Stimulated activated memory B cell treated with anti-CD40 and anti-IgM and Interleukin-4, amounts not matched to agents 10 μg/mL and 1 μg/mL and 100 μg/mL, for 72 hours (primary cell): ENCODE measurements around the gene CDC45.

Experiments
- ATAC-seq: fragments of 150-1000 bp; cut with Tn5 transposase; 2 replicates; pipeline ENCODE4 v1.10.0; 2021
- H3K27ac Mint-ChIP-seq: one replicate; pipeline ENCODE4 v1.8.0; 2022; ENCODE audit warnings: mild to moderate bottlenecking, mixed read lengths
- H3K27me3 Mint-ChIP-seq: one replicate; pipeline ENCODE4 v1.8.0; 2022; ENCODE audit warnings: mixed read lengths
- H3K36me3 Mint-ChIP-seq: one replicate; pipeline ENCODE4 v1.8.0; 2022; ENCODE audit warnings: mixed read lengths
- H3K4me1 Mint-ChIP-seq: one replicate; pipeline ENCODE4 v1.8.0; 2022; ENCODE audit warnings: mixed read lengths
- H3K4me3 Mint-ChIP-seq: one replicate; pipeline ENCODE4 v1.8.0; 2022; ENCODE audit warnings: mild to moderate bottlenecking, moderate library complexity, mixed read lengths
- H3K9me3 Mint-ChIP-seq: one replicate; pipeline ENCODE4 v1.8.0; 2022; ENCODE audit warnings: mixed read lengths

The CDC45 gene

DNA sequence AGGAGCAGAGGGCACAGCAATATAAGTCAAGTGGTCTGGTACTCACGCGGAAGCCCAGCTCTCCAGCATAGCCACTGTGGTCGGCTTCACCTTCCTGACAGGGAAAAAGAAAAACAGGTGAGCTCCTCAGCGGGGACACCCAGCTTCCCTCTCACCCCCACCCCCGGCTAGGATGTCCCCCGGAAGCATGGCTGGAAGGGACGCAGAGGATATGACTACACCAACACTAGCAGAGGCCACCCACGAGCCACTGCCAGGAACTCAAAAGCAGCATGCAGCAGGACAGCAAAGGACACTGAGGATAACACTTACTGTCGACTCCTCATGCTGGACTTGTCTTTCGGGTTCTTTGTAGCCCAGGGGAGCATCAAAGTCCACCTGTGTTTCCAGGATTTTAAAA, 23.2 kb upstream of the CDC45 start:
- peaks cover 55% of the 10 kb centered on the region for H3K36me3 Mint-ChIP-seq
- no peaks in the 10 kb centered on the region for H3K27me3 Mint-ChIP-seq
- no peaks in the 10 kb centered on the region for H3K4me1 Mint-ChIP-seq
- no peaks in the 10 kb centered on the region for H3K9me3 Mint-ChIP-seq
- ATAC-seq, result no peak
- H3K27ac Mint-ChIP-seq, result no peak overlapping the region
- H3K4me3 Mint-ChIP-seq, result no peak overlapping the region

DNA sequence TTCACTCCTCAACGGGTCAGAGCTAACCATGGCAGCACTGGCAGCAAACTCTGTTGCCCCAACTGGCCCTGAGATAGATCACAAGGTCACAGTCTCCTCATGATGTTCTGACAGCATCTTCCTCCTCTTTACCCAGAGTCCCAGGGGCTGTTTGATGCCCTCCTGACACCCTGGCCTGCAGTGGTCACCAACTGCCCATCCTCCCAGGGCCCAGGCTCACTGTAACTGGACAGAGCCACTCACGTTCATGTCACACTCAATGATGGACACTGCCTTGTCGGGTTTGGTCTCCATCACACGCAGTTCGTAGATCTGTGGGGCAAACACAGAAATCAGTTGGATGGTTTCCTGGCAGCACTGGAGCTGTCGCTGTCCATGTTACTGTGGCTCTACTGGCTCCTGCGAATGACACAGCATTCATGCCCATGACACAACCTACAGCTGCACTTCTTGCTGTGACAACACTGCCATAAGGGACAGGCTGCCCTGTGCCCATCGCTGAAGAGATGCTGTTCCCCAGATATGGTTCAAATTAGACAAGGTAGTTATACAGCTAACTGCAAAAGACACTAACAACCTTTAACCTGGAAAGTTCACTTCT, 21.8 kb upstream of the CDC45 start:
- Mint-ChIP-seq H3K27me3 (no peaks in the 10 kb centered on the region), H3K36me3 (peaks cover 48% of the 10 kb centered on the region), H3K4me3 (no peak overlapping the region), H3K4me1 (no peaks in the 10 kb centered on the region), H3K27ac (no peak overlapping the region), H3K9me3 (no peaks in the 10 kb centered on the region)
- no peak for ATAC-seq

DNA sequence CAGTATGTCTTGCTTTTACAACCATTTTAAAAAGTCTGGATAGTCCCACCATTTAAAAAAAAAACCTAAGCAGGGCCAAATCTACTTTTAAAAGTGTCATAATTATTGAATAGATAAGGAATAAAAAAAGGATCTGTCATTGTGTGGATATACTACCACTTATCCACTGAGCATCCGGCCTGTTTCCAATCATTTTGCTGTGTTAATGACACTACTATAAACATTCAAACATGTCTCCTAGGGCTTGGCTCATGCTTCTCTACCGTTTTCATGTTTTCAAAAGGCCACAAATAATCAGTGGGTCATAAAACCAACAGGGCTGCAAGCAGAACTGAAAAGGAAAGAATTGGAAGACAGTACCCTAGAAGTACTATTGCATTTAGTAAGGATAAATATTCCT, 19.7 kb upstream of the CDC45 start:
- ATAC-seq, result no peak
- no peaks in the 10 kb centered on the region for H3K27me3 Mint-ChIP-seq
- H3K4me1 Mint-ChIP-seq, result no peaks in the 10 kb centered on the region
- no peak overlapping the region for H3K27ac Mint-ChIP-seq
- no peak overlapping the region for H3K4me3 Mint-ChIP-seq
- peaks cover 43% of the 10 kb centered on the region for H3K36me3 Mint-ChIP-seq
- H3K9me3 Mint-ChIP-seq, result no peaks in the 10 kb centered on the region

DNA sequence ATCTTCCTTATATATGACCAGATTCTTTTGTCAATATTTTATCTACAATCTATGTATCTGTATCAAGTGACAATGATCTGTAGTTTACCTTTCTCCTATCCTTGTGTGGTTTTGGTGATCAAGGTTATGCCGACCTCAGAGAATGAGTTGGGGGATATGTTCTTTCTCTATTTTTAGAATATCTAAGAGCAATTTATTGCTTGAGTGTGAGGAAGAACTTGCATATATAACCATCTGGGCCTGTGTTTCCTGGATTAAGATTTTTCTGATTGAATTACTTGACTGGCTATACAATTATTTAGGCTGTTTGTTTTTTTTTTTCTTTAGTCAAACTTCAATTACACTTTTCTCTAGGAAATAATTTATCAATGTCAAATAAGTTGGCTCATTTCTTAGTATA, 18.2 kb upstream of the CDC45 start:
- Mint-ChIP-seq H3K27me3 (no peaks in the 10 kb centered on the region), H3K27ac (no peak overlapping the region), H3K9me3 (no peaks in the 10 kb centered on the region), H3K4me3 (no peak overlapping the region), H3K4me1 (no peaks in the 10 kb centered on the region), H3K36me3 (peaks cover 41% of the 10 kb centered on the region)
- no peak for ATAC-seq

DNA sequence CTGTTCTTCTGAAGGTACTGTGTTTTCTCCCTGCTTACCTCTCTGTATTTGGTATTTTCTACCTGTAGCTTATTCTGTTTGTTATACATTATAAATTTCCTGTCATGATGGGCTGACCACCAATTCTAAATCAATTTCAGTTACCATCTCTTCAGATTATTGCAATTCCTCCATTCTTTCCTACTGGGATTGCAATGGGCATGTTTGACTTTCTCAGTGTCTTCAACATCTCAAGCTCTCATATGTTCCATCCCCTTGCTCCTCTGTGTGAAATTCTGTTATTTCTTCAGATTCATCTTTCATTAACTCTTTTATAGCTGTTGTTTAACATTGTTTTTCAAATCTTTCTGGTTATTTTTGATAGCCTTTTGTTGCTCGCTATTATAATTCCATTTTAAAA, 16.7 kb upstream of the CDC45 start:
- H3K9me3 Mint-ChIP-seq, result no peaks in the 10 kb centered on the region
- no peaks in the 10 kb centered on the region for H3K4me1 Mint-ChIP-seq
- no peak for ATAC-seq
- H3K27me3 Mint-ChIP-seq, result no peaks in the 10 kb centered on the region
- peaks cover 37% of the 10 kb centered on the region for H3K36me3 Mint-ChIP-seq
- H3K4me3 Mint-ChIP-seq, result no peak overlapping the region
- no peak overlapping the region for H3K27ac Mint-ChIP-seq

DNA sequence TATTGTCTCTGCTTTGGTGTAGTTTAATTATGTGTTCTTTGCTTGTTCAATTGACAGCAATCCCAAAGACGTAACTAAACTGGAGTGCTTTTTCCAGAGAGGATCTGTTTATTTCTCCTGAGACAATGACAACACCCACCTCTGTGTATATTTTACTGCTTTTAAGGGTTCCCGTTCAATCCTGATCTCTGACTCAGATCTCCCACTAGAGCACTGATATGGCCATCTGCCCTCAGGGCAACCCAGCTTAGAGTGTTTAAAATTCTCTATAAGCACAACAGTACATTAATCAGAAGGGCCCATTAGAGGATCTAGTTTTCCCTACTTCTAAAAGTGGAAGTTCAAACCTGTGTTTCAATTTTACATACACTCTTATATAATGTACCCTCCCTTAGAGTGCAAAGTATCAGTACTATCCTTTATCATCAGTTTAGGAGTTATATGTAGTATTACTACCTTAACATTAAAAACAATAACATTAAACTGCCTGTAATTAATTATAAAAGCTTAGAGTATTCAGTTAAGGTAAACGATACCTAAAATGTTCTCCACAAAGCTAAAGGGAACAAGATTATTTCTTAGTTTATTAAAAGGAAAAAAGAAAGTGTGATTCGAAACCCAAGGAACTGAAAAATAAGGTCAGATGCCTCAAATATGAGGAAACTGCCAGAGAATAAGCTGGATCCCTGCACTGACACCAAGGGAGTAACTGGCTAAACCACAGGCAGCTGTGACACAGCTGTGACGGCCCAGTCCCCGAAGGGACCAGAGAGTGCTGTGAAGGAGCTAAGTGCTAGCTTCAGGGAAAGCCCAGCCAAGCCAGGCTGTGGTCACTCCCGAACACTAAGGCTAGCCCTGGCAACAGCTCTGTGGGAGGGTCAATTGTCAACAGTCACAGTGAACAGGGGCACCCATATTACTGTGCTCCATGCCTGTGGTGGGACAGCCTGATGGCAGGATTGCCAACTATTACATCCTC, 15.9 kb upstream of the CDC45 start:
- Mint-ChIP-seq H3K9me3 (no peaks in the 10 kb centered on the region), H3K4me3 (no peak overlapping the region), H3K36me3 (peaks cover 43% of the 10 kb centered on the region), H3K4me1 (no peaks in the 10 kb centered on the region), H3K27ac (no peak overlapping the region), H3K27me3 (no peaks in the 10 kb centered on the region)
- no peak for ATAC-seq

DNA sequence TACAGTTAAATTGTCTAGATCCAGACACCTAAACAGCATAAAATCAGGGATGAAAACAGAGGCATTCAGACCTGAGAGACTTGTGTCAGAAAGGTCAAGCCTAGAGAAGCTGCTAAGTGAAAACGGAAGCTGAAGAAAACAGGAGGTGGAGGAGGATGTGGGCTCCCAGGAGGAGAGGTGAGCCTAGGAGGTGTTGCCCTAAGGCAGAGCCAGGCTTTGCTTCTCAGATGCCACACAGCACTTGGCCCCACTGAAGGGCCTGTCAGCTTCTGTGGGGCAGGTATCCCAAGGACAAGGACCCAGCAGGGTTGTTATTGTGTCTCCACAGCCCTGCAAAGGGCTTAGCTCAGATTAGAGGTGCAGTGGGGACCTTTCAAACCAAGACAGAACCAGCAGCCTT, 15.2 kb upstream of the CDC45 start:
- Mint-ChIP-seq H3K9me3 (no peaks in the 10 kb centered on the region), H3K36me3 (peaks cover 50% of the 10 kb centered on the region), H3K4me1 (no peaks in the 10 kb centered on the region), H3K4me3 (no peak overlapping the region), H3K27ac (no peak overlapping the region), H3K27me3 (no peaks in the 10 kb centered on the region)
- no peak for ATAC-seq

DNA sequence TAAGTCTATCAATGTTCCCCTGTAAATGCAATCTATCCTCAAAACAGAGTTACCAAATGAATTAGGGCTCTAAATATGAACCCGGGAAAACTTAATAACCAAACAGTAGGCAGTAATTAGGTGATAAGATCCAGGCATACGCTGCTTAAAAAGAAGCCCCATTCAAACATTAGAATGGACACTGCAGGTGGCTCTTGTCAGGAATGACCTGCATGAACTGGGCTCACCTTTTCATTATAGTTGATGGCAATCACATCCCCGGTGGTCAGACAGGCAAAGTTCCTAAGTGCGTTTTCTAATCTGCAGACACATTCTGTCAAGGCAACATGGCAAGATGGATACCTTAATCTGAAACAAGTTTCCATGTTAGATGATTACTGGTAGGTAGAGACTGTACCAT, 14.7 kb upstream of the CDC45 start:
- no peaks in the 10 kb centered on the region for H3K9me3 Mint-ChIP-seq
- H3K4me3 Mint-ChIP-seq, result no peak overlapping the region
- H3K27ac Mint-ChIP-seq, result no peak overlapping the region
- no peak for ATAC-seq
- no peaks in the 10 kb centered on the region for H3K4me1 Mint-ChIP-seq
- no peaks in the 10 kb centered on the region for H3K27me3 Mint-ChIP-seq
- peaks cover 54% of the 10 kb centered on the region for H3K36me3 Mint-ChIP-seq

DNA sequence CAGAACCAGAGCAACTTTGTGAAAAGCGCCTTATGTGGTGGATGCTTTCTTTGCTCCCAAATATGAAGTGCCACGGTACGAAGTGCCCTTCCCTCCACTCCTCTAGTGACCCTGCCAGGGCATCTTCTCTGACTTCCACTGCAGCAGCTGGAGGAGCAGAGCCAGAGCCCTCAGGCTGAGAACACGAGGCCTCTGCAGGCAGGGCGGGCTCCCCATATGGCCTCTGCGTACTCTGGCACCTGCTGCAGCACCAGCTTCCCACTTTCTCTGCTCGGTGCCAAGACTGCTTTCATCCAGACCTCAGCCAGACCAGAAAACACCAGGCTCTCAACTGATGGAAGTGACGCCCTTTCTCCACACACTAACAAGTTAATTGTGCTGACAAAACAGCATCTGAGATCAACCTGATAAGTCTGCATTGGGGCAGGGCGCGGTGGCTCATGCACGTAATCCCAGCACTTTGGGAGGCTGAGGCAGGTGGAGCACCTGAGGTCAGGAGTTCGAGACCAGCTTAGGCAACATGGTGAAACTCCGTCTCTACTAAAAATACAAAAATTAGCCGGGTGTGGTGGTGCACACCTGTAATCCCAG, 13.5 kb upstream of the CDC45 start:
- no peak overlapping the region for H3K4me3 Mint-ChIP-seq
- no peak for ATAC-seq
- no peaks in the 10 kb centered on the region for H3K9me3 Mint-ChIP-seq
- H3K4me1 Mint-ChIP-seq, result no peaks in the 10 kb centered on the region
- H3K27me3 Mint-ChIP-seq, result no peaks in the 10 kb centered on the region
- no peak overlapping the region for H3K27ac Mint-ChIP-seq
- peaks cover 59% of the 10 kb centered on the region for H3K36me3 Mint-ChIP-seq

DNA sequence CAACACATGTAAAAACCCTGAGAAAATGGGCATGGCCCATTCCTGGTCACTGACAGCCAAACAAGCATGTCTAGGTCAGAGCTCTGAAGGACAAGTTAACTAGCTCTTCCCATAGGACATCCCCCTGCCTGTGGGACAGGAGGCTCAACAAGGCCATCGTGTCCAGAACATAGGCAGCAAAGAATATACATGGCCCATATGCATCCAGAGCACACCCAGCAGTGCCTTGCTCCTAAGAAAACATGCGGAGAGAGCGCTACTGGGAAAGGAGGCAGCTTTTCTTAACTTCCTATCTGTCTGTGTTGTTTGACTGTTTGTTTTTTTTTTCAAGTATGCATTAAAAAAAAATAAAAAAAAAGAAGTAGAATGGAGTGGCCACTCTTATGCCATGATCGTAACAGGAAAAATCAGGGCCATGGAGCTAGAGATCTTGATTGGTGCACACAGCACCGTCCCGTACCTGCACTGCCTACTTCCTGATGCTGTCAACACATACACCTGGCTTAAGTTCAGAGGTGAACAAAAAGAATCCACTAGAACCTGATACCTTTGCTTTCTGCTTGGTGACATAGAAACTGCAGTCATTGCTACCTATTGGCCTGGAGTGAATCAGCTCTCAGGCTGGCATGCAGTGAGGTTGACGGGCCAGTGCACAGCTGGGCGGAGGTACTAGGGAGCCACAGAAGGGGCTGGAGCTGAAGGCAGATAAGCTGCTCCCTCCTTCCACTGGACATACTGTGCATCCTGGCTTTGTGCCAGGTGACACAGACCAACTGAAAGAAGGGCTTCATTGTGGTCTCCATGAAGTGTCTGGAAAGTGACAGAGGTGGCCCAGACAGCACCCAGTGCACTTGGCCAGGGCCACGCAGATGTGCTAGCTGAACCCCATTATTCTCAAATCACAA, 12.6 kb upstream of the CDC45 start:
- Mint-ChIP-seq H3K4me3 (no peak overlapping the region), H3K27ac (no peak overlapping the region), H3K4me1 (no peaks in the 10 kb centered on the region), H3K36me3 (peaks cover 68% of the 10 kb centered on the region), H3K27me3 (no peaks in the 10 kb centered on the region), H3K9me3 (no peaks in the 10 kb centered on the region)
- ATAC-seq, result no peak

DNA sequence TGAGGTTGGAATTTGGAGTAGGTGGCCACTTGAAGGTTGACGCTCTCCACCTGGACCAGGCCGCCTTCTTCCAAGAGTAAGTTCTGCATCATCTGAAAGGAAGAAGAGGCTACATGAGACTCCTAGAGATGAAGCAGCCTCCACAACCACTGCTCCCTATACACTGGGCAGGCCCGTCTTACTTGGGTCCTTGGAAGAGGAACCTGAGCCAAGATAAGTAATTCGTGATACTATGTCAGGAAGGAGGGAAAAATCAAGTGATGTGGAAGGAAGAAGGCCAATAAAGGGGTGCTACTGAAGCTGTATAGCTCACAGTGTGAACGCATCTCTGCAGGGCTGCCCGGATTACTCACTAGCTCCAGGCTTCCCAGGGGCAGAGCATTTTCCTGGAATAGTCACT, 11.8 kb upstream of the CDC45 start:
- no peak overlapping the region for H3K4me3 Mint-ChIP-seq
- peaks cover 67% of the 10 kb centered on the region for H3K36me3 Mint-ChIP-seq
- H3K4me1 Mint-ChIP-seq, result no peaks in the 10 kb centered on the region
- H3K27me3 Mint-ChIP-seq, result no peaks in the 10 kb centered on the region
- H3K9me3 Mint-ChIP-seq, result no peaks in the 10 kb centered on the region
- ATAC-seq, result no peak
- no peak overlapping the region for H3K27ac Mint-ChIP-seq

DNA sequence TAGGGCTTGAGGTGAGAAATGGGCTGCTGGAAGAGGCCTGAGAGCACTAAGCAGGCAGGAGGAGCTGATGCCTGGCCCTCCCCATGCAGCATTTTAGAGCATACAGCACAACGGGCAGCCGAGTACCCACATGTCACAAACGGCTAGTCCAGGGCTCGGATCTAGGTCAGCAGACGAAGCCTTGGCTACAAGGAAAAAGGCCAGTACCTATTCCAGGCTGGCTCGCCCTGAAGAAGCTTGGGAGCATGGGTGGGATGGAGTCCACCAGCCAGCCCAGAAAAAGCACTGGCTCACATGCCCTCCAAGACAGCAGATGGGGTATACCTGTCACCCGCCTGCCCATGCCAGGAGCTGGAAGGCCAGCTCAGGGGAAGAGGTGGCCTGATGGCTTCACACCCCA, 10.3 kb upstream of the CDC45 start:
- H3K4me3 Mint-ChIP-seq, result no peak overlapping the region
- no peaks in the 10 kb centered on the region for H3K4me1 Mint-ChIP-seq
- H3K36me3 Mint-ChIP-seq, result peaks cover 71% of the 10 kb centered on the region
- no peak for ATAC-seq
- no peaks in the 10 kb centered on the region for H3K9me3 Mint-ChIP-seq
- H3K27ac Mint-ChIP-seq, result no peak overlapping the region
- H3K27me3 Mint-ChIP-seq, result no peaks in the 10 kb centered on the region

DNA sequence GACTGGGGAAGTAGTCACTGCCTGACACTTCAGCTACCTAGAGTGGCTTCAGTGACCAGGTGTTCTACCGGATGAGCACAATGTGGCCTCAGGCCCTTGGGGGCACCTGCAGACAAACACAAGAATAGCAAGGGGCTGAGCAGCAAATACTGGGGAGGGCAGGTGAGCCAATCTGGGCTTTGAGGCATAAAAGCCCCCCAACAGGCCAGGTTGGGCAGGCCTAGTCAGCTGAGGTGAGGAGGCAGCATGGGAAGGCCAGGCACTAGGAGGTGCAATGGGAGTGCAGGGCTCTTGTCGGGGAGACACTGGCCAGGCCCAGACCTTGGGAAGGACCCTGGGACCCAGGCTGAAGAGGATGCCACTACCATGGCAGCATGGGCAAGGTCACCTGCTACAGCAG, 9.7 kb upstream of the CDC45 start:
- Mint-ChIP-seq H3K27ac (no peak overlapping the region), H3K9me3 (no peaks in the 10 kb centered on the region), H3K36me3 (peaks cover 67% of the 10 kb centered on the region), H3K4me1 (no peaks in the 10 kb centered on the region), H3K27me3 (no peaks in the 10 kb centered on the region), H3K4me3 (no peak overlapping the region)
- no peak for ATAC-seq

DNA sequence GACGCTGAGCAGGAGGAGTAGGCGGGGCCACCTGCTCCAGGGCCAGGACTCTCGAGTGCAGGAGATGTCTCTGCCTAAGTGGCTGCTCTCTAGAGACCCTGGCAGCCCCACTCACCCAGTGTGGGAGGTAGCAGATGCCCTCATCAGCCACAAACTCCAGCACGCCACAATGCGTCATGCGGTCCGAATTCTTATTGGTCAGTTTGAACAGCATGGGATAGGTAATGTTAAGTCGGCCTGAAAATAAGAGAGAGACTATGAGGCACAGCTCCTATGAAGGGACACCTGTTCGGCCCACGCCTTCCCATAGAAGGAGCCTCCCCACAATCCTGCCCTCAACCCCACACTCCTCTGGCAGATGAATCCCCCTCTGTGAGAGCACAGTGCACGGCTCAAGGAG, 8.1 kb upstream of the CDC45 start:
- Mint-ChIP-seq H3K4me3 (no peak overlapping the region), H3K9me3 (no peaks in the 10 kb centered on the region), H3K4me1 (peaks cover 12% of the 10 kb centered on the region), H3K27me3 (no peaks in the 10 kb centered on the region), H3K36me3 (peaks cover 61% of the 10 kb centered on the region), H3K27ac (no peak overlapping the region)
- ATAC-seq, result no peak

DNA sequence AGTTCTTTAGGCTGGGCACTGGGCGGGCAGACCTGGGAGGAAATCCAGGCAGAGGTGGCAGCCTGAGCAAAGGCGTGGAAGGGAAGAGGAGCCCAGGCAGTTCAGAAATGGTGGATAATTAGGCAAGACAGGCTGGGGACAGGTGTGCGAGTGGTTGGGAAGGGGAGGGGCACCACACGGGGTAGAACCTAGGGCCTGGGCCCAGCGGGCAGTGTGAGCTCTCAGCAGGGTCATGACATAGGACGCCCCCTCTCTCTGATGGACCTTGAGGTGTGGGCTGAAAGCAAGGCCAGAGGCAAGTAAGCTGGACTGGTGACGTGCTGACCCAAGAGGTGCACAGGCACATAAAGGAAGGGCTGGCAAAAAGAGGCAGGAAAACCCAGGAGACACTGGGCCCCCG, 7.5 kb upstream of the CDC45 start:
- no peak for ATAC-seq
- no peaks in the 10 kb centered on the region for H3K27me3 Mint-ChIP-seq
- no peak overlapping the region for H3K27ac Mint-ChIP-seq
- H3K36me3 Mint-ChIP-seq, result peaks cover 61% of the 10 kb centered on the region
- no peak overlapping the region for H3K4me3 Mint-ChIP-seq
- peaks cover 15% of the 10 kb centered on the region for H3K4me1 Mint-ChIP-seq
- no peaks in the 10 kb centered on the region for H3K9me3 Mint-ChIP-seq
